Neural cell (in vitro differentiated cells): Measurements from ENCODE around the gene TMEM181. TPM values are rescaled to one million over a fixed set of nuclear protein-coding genes. Genes with fewer than 3 reads are reported as not detected.

Experiments
- H2AFZ ChIP-seq: fragments of 200-600, 300-800 bp; sonication (generic), shearing (Covaris generic); 2 replicates; pipeline ENCODE4 v1.6.0; 2014; ENCODE audit warnings: low read depth, mild to moderate bottlenecking, antibody characterized with exemption, low read length, moderate library complexity
- H3F3A ChIP-seq: fragments of 200-600 bp; shearing (Covaris generic); 2 replicates; pipeline ENCODE4 v1.6.1; 2016; ENCODE audit warnings: mild to moderate bottlenecking, moderate library complexity, mixed read lengths, antibody characterized with exemption, low read length; ENCODE audit not compliant: insufficient read depth, poor library complexity, severe bottlenecking
- H3K27ac ChIP-seq: fragments of 200-600, 300-800 bp; sonication (generic), shearing (Covaris generic); 2 replicates; pipeline ENCODE4 v1.5.1; 2014; ENCODE audit warnings: mild to moderate bottlenecking, low read length, moderate library complexity
- H3K27me3 ChIP-seq: fragments of 300-800, 200-600 bp; sonication (generic), shearing (Covaris generic); 2 replicates; pipeline ENCODE4 v1.6.0; 2014; ENCODE audit warnings: mild to moderate bottlenecking, low read depth, low read length, moderate library complexity; ENCODE audit not compliant: insufficient read depth
- H3K36me3 ChIP-seq: fragments of 300-800, 200-600 bp; sonication (generic), shearing (Covaris generic); 2 replicates; pipeline ENCODE4 v1.5.1; 2014; ENCODE audit warnings: mild to moderate bottlenecking, antibody characterized with exemption, low read length, moderate library complexity; ENCODE audit not compliant: insufficient read depth
- H3K4me2 ChIP-seq: fragments of 300-800, 200-600 bp; sonication (generic), shearing (Covaris generic); 2 replicates; pipeline ENCODE4 v1.6.0; 2014; ENCODE audit warnings: mild to moderate bottlenecking, low read length
- H3K4me3 ChIP-seq: fragments of 300-800, 200-600 bp; sonication (generic), shearing (Covaris generic); 2 replicates; pipeline ENCODE4 v1.5.1; 2014; ENCODE audit warnings: mild to moderate bottlenecking, low read length, moderate library complexity
- H3K79me2 ChIP-seq: fragments of 200-600 bp; shearing (Covaris generic); replicated peaks from 2 replicates; pipeline ENCODE4 v1.6.0; 2014; ENCODE audit warnings: mild to moderate bottlenecking, low read length, moderate library complexity; ENCODE audit not compliant: insufficient read depth
- H3K9ac ChIP-seq: fragments of 300-800, 200-600 bp; sonication (generic), shearing (Covaris generic); 2 replicates; pipeline ENCODE4 v1.6.1; 2016; ENCODE audit warnings: mild to moderate bottlenecking, low read length, mixed read lengths
- H3K9me2 ChIP-seq: fragments of 200-600 bp; shearing (Covaris generic); 2 replicates; pipeline ENCODE4 v1.6.1; 2016; ENCODE audit warnings: mild to moderate bottlenecking, low read length, mixed read lengths; ENCODE audit not compliant: insufficient read depth
- H3K9me3 ChIP-seq: fragments of 200-600, 300-800 bp; sonication (generic), shearing (Covaris generic); 2 replicates; pipeline ENCODE4 v1.6.1; 2016; ENCODE audit warnings: mild to moderate bottlenecking, mixed run types, low read length, moderate library complexity, mixed read lengths
- H4K20me1 ChIP-seq: fragments of 200-600 bp; shearing (Covaris generic); 2 replicates; pipeline ENCODE4 v1.6.1; 2016; ENCODE audit warnings: mild to moderate bottlenecking, mixed run types; ENCODE audit not compliant: insufficient read depth
- CTCF ChIP-seq: fragments of 450-650 bp; IDR thresholded peaks from 2 replicates; pipeline ENCODE4 v1.5.1; 2014; ENCODE audit warnings: antibody characterized with exemption, mild to moderate bottlenecking, moderate library complexity; ENCODE audit not compliant: poor library complexity, severe bottlenecking
- EP300 ChIP-seq: fragments of 450-650 bp; conservative IDR thresholded peaks from 2 replicates; pipeline ENCODE4 v1.6.1; 2014; ENCODE audit warnings: antibody characterized with exemption, mild to moderate bottlenecking, moderate library complexity; ENCODE audit not compliant: poor library complexity, severe bottlenecking
- EZH2 ChIP-seq: fragments of 200-600, 300-800 bp; shearing (Covaris generic), sonication (generic); IDR thresholded peaks from 2 replicates; pipeline ENCODE4 v1.6.1; 2014; ENCODE audit warnings: antibody characterized with exemption, low read length, borderline replicate concordance, mild to moderate bottlenecking; ENCODE audit not compliant: insufficient read depth, poor library complexity, severe bottlenecking
- MXI1 ChIP-seq: fragments of 450-650 bp; conservative IDR thresholded peaks from 2 replicates; pipeline ENCODE4 v1.6.1; 2014; ENCODE audit warnings: antibody characterized with exemption, mild to moderate bottlenecking; ENCODE audit not compliant: poor library complexity, severe bottlenecking
- POLR2AphosphoS5 ChIP-seq: IDR thresholded peaks from 2 replicates; pipeline ENCODE4 v1.6.1; 2012
- RAD21 ChIP-seq: fragments of 450-650 bp; conservative IDR thresholded peaks from 2 replicates; pipeline ENCODE4 v1.6.1; 2014; ENCODE audit warnings: antibody characterized with exemption, mild to moderate bottlenecking, moderate library complexity
- REST ChIP-seq: IDR thresholded peaks from 2 replicates; pipeline ENCODE4 v1.6.1; 2012; ENCODE audit warnings: borderline replicate concordance
- SMC3 ChIP-seq: fragments of 450-650 bp; conservative IDR thresholded peaks from 2 replicates; pipeline ENCODE4 v1.6.1; 2014; ENCODE audit warnings: antibody characterized with exemption, mild to moderate bottlenecking, moderate library complexity; ENCODE audit not compliant: poor library complexity
- TAF1 ChIP-seq: IDR thresholded peaks from 2 replicates; pipeline ENCODE4 v1.6.1; 2012; ENCODE audit warnings: low read depth
- polyA plus RNA-seq: library from polyadenylated mRNA; depleted of rRNA; stranded (reverse); fragments of >200 nt; gene quantifications from 2 replicates; pipeline ENCODE4 v1.2.3, GENCODE V29; 2014

TMEM181 gene
- polyA plus RNA-seq, 1 donor from 2014 or later: 47.6 TPM

GRCh38 chr6:158575550-158575949 lies 15.7 kb downstream of the TMEM181 start:
- Histone ChIP-seq H3K9me2 (no peaks in the 10 kb centered on the region), H3F3A (no peaks in the 10 kb centered on the region), H3K9ac (no peak overlapping the region), H3K4me2 (no peak overlapping the region), H2AFZ (no peak overlapping the region), H3K27me3 (no peaks in the 10 kb centered on the region), H3K36me3 (no peaks in the 10 kb centered on the region), H3K27ac (no peak overlapping the region), H4K20me1 (no peaks in the 10 kb centered on the region), H3K79me2 (peaks cover 6% of the 10 kb centered on the region), H3K4me3 (no peak overlapping the region), H3K9me3 (no peaks in the 10 kb centered on the region)
- TF ChIP-seq CTCF (no peak), EZH2 (no peak), MXI1 (no peak), SMC3 (no peak), TAF1 (no peak)

GRCh38 chr6:158584236-158584651 lies 24.4 kb downstream of the TMEM181 start:
- Histone ChIP-seq H3K9ac (no peak overlapping the region), H3K4me3 (no peak overlapping the region), H3K79me2 (no peaks in the 10 kb centered on the region), H3K36me3 (peaks cover 22% of the 10 kb centered on the region), H3F3A (no peaks in the 10 kb centered on the region), H3K4me2 (no peak overlapping the region), H2AFZ (no peak overlapping the region), H4K20me1 (no peaks in the 10 kb centered on the region), H3K9me3 (no peaks in the 10 kb centered on the region), H3K27me3 (no peaks in the 10 kb centered on the region), H3K27ac (no peak overlapping the region), H3K9me2 (no peaks in the 10 kb centered on the region)
- TF ChIP-seq TAF1 (no peak), REST (no peak), CTCF (no peak), EZH2 (no peak), EP300 (no peak), RAD21 (no peak), SMC3 (no peak), MXI1 (no peak), POLR2AphosphoS5 (no peak)
